Stimulated activated CD4-positive, alpha-beta T cell treated with anti-CD3 and anti-CD28 coated beads, Interleukin-1b, Interleukin-23, amount 100 ng/mL, for 1 hour (primary cell): ENCODE data around the gene GH2.

Experiments
- DNase-seq, 2 donors: peaks; one replicate each; pipeline ENCODE4 v3.0.0-alpha.2; 2020; ENCODE audit warnings: low read depth in 2 of 2

Gene GH2

GRCh38 chr17:63841350-63842172, 40.2 kb downstream of the GH2 start:
- DNase-seq, result no peak

- DNase-seq, result no peak
Measured at GRCh38 chr17:63840591-63841349, 41.0 kb downstream of the GH2 start.

- no peak for DNase-seq
Measured at GRCh38 chr17:63838631-63839171, 43.0 kb downstream of the GH2 start.

- DNase-seq, result no peak
Measured at GRCh38 chr17:63837962-63838600, 43.7 kb downstream of the GH2 start.

GRCh38 chr17:63837480-63837879, 44.3 kb downstream of the GH2 start:
- DNase-seq, result no peak

GRCh38 chr17:63836811-63837210, 44.9 kb downstream of the GH2 start:
- no peak for DNase-seq

GRCh38 chr17:63835167-63835720, 46.5 kb downstream of the GH2 start:
- no peak for DNase-seq

GRCh38 chr17:63834431-63835166, 47.1 kb downstream of the GH2 start:
- peak in 1 of 2 donors; percentile 37 for DNase-seq

GRCh38 chr17:63833741-63834373, 47.9 kb downstream of the GH2 start:
- no peak for DNase-seq

- DNase-seq, result no peak
Measured at GRCh38 chr17:63833026-63833740, 48.6 kb downstream of the GH2 start.

- DNase-seq, result no peak
Measured at GRCh38 chr17:63832455-63832854, 49.3 kb downstream of the GH2 start.

- no peak for DNase-seq
Measured at GRCh38 chr17:63832014-63832413, 49.7 kb downstream of the GH2 start.

GRCh38 chr17:63831505-63831904, 50.2 kb downstream of the GH2 start:
- DNase-seq, result no peak

- DNase-seq, result no peak
Measured at GRCh38 chr17:63830904-63831491, 50.7 kb downstream of the GH2 start.

GRCh38 chr17:63830278-63830677, 51.5 kb downstream of the GH2 start:
- DNase-seq, result no peak
